Measurements from ENCODE around the gene DTNB. TPM values are rescaled to one million over a fixed set of nuclear protein-coding genes. Genes with fewer than 3 reads are reported as not detected.

Gene DTNB
- total RNA-seq, 1 donor from 2014 or later: 12.0 TPM

DNA sequence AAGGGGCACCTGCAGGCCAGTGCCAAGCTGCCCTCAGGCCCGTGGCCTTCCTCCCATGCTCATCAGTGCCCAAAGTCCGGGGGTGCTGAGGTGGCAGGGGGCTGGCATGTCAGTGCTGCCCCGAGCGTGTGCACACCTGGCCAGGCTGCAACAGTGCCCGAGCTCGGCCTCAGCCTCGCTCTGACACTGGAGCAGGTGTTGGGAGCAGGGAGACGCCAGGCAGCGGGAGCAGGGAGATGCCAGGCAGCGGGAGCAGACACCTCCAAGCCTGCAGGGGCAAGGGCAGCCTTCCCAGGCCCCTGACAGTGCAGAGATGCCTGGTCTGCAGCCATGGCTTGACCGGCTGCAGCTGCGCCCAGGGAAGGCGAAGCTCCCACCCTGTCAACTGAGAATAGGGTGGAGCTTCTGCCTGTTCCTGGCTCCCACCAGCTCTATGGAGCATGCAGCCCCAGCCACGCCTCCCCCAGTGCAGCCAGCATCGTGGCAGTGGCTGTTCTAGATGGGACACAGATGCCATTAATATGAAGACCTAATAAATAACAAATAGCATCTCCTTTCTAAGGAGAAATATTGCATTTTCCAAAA is 82.4 kb downstream of the DTNB start:
- no peaks in the 10 kb centered on the region for H3K9me3 Mint-ChIP-seq (ENCODE audit: unreplicated experiment)
- no peak overlapping the region for H3K4me3 Mint-ChIP-seq (ENCODE audit: unreplicated experiment)
- no peaks in the 10 kb centered on the region for H3K36me3 Mint-ChIP-seq (ENCODE audit: low read depth, unreplicated experiment)
- no peak for TF ChIP-seq CTCF (IDR thresholded peaks at IDR 0.05; ENCODE audit: unreplicated experiment)
- no peaks in the 10 kb centered on the region for H3K27me3 Mint-ChIP-seq (ENCODE audit: unreplicated experiment)
- H3K4me1 Mint-ChIP-seq (ENCODE audit: unreplicated experiment): no peaks in the 10 kb centered on the region
- no peak for DNase-seq (ENCODE audit: low spot score)
- no peak overlapping the region for H3K27ac Mint-ChIP-seq (ENCODE audit: unreplicated experiment)

DNA sequence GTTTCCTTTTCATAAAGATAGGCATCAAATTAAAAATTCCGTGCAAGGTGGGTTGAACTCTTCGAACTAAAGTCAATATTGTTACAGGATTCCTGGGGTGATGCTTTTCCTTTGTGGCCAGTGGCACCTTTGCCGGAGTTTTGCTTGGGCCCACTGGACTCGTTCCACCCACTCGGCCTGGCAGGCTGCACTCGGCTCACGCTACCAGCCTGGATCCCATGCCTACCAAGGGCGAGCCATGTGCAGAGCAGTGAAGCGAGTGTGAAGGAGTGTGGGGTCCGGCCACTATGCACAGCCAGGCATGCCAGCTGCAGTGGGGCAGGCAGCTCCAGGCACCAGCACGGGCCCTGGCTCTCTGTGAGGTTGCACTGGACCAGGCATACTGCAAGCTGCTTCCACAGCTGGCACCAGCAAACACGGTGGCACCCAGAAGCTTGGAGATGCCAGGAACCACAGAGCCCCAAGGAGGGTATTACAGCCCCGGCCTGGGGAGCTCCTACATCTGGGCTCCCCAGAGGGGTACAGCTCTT is 83.6 kb downstream of the DTNB start:
- DNase-seq (ENCODE audit: low spot score): no peak
- no peak overlapping the region for H3K4me3 Mint-ChIP-seq (ENCODE audit: unreplicated experiment)
- H3K9me3 Mint-ChIP-seq (ENCODE audit: unreplicated experiment): no peaks in the 10 kb centered on the region
- TF ChIP-seq CTCF (IDR thresholded peaks at IDR 0.05; ENCODE audit: unreplicated experiment): no peak
- no peaks in the 10 kb centered on the region for H3K4me1 Mint-ChIP-seq (ENCODE audit: unreplicated experiment)
- H3K27me3 Mint-ChIP-seq (ENCODE audit: unreplicated experiment): no peaks in the 10 kb centered on the region
- no peaks in the 10 kb centered on the region for H3K36me3 Mint-ChIP-seq (ENCODE audit: low read depth, unreplicated experiment)
- no peak overlapping the region for H3K27ac Mint-ChIP-seq (ENCODE audit: unreplicated experiment)

DNA sequence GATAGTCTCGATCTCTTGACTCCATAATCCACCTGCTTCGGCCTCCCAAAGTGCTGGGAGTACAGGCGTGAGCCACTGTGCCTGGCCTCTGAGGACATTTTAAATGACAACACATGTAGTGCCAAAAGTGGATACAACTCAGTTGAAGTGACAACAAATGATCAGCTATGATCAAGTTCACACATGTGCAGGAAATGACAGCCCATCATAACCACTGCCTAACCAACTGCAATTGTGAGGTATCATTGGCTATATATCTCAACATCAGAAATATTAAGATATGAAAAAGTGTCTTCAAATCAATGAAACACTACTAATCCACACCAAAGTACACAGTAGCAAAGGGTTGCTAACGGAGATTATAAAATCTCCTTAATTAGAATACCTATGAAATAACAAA is 84.8 kb downstream of the DTNB start:
- H3K27me3 Mint-ChIP-seq (ENCODE audit: unreplicated experiment): no peaks in the 10 kb centered on the region
- H3K9me3 Mint-ChIP-seq (ENCODE audit: unreplicated experiment): no peaks in the 10 kb centered on the region
- H3K4me3 Mint-ChIP-seq (ENCODE audit: unreplicated experiment): no peak overlapping the region
- DNase-seq (ENCODE audit: low spot score): no peak
- H3K27ac Mint-ChIP-seq (ENCODE audit: unreplicated experiment): no peak overlapping the region
- no peak for TF ChIP-seq CTCF (IDR thresholded peaks at IDR 0.05; ENCODE audit: unreplicated experiment)
- no peaks in the 10 kb centered on the region for H3K36me3 Mint-ChIP-seq (ENCODE audit: low read depth, unreplicated experiment)
- no peaks in the 10 kb centered on the region for H3K4me1 Mint-ChIP-seq (ENCODE audit: unreplicated experiment)

DNA sequence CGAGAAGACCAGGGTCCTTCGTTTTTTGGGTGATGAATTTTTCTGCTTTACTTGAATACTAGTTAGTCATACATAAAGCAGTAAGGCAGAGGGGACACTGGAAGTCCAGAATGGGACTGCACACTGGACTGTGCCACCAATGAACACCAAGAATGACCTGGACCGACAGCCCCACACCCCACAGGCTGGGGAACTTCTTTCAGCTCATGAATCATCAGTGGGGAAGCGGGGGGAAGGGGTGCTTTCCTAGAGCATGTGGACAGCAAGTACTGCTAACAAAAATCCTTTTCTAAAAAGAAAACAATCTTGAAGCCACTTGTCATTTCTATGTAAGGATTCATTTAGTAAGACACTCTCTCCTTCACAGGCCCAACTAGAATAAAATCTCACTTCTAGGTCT is 86.0 kb downstream of the DTNB start:
- no peak for DNase-seq (ENCODE audit: low spot score)
- H3K27me3 Mint-ChIP-seq (ENCODE audit: unreplicated experiment): no peaks in the 10 kb centered on the region
- no peak overlapping the region for H3K4me3 Mint-ChIP-seq (ENCODE audit: unreplicated experiment)
- H3K36me3 Mint-ChIP-seq (ENCODE audit: low read depth, unreplicated experiment): no peaks in the 10 kb centered on the region
- no peak for TF ChIP-seq CTCF (IDR thresholded peaks at IDR 0.05; ENCODE audit: unreplicated experiment)
- H3K27ac Mint-ChIP-seq (ENCODE audit: unreplicated experiment): no peak overlapping the region
- no peaks in the 10 kb centered on the region for H3K9me3 Mint-ChIP-seq (ENCODE audit: unreplicated experiment)
- H3K4me1 Mint-ChIP-seq (ENCODE audit: unreplicated experiment): no peaks in the 10 kb centered on the region

- no peaks in the 10 kb centered on the region for H3K4me1 Mint-ChIP-seq (ENCODE audit: unreplicated experiment)
- H3K27me3 Mint-ChIP-seq (ENCODE audit: unreplicated experiment): no peaks in the 10 kb centered on the region
- DNase-seq (ENCODE audit: low spot score): no peak
- TF ChIP-seq CTCF (IDR thresholded peaks at IDR 0.05; ENCODE audit: unreplicated experiment): no peak
- H3K9me3 Mint-ChIP-seq (ENCODE audit: unreplicated experiment): no peaks in the 10 kb centered on the region
- H3K36me3 Mint-ChIP-seq (ENCODE audit: low read depth, unreplicated experiment): no peaks in the 10 kb centered on the region
- no peak overlapping the region for H3K4me3 Mint-ChIP-seq (ENCODE audit: unreplicated experiment)
- H3K27ac Mint-ChIP-seq (ENCODE audit: unreplicated experiment): no peak overlapping the region
These were observed 86.6 kb downstream of the DTNB start for GRCh38 chr2:25586726-25587144.

Measured in endothelial cell (in vitro differentiated cells).